Breast epithelium (tissue), 3 donors: Measurements from ENCODE around the gene TMEM208.

Experiments used
- CTCF ChIP-seq, 3 donors: fragments of 450-650 bp; IDR thresholded peaks; one replicate each; pipeline ENCODE4 v1.5.1; 2016 to 2017; ENCODE audit warnings: antibody characterized with exemption in 3 of 3, mild to moderate bottlenecking in 3 of 3, moderate library complexity in 3 of 3
- POLR2A ChIP-seq: fragments of 450-650 bp; IDR thresholded peaks from one replicate; pipeline ENCODE4 v1.6.1; 2016; ENCODE audit warnings: antibody characterized with exemption, mild to moderate bottlenecking, moderate library complexity

- no peak for TF ChIP-seq CTCF (IDR thresholded peaks at IDR 0.05)
- no peak for TF ChIP-seq POLR2A
Observed at GRCh38 chr16:67179421-67180080, 47.4 kb upstream of the TMEM208 start.
